HL-60 (cell line): ENCODE data around the gene ENO4.

Experiments
- CTCF ChIP-seq: IDR thresholded peaks from one replicate; pipeline ENCODE4 v1.5.1; 2011; ENCODE audit warnings: low read length, control low read depth, inconsistent platforms; ENCODE audit not compliant: insufficient read depth
- GABPA ChIP-seq: IDR thresholded peaks from 2 replicates; pipeline ENCODE4 v1.6.1; 2012; ENCODE audit warnings: low read depth
- POLR2AphosphoS5 ChIP-seq: IDR thresholded peaks from 2 replicates; pipeline ENCODE4 v1.6.1; 2012; ENCODE audit warnings: low read depth
- REST ChIP-seq: IDR thresholded peaks from 2 replicates; pipeline ENCODE4 v1.6.1; 2012; ENCODE audit warnings: low read depth; ENCODE audit not compliant: insufficient replicate concordance
- SPI1 ChIP-seq: IDR thresholded peaks from 2 replicates; pipeline ENCODE4 v1.6.1; 2012; ENCODE audit warnings: low read depth, mild to moderate bottlenecking, borderline replicate concordance

DNA sequence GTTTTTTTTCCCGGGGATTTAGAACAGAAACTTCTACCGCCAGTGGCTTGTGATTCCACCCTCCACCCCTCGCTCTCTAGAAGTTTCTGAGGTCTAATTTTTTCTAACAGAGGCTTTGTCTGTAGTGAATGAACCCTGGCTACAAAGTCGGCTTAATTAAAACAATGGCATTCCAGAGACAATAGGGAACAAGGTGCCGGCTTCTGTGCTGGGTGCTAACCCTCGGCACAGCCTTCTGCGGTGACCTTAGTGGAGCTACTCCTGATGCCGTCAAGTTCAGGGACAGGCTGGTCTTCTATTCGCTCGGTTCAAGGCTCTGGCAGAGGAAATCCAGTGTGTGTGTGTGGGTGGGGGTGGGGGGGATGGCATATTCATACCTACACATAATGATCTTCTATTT lies 32.1 kb upstream of the ENO4 start:
- TF ChIP-seq POLR2AphosphoS5 (no peak), CTCF (no peak), REST (no peak), GABPA (no peak), SPI1 (no peak)
